ENCODE measurements around the gene OLFML2B. TPM values are rescaled to one million over a fixed set of nuclear protein-coding genes. Genes with fewer than 3 reads are reported as not detected.

Gene OLFML2B
- 1 to 10 TPM; 1.6 to 4.9 TPM for total RNA-seq

DNA sequence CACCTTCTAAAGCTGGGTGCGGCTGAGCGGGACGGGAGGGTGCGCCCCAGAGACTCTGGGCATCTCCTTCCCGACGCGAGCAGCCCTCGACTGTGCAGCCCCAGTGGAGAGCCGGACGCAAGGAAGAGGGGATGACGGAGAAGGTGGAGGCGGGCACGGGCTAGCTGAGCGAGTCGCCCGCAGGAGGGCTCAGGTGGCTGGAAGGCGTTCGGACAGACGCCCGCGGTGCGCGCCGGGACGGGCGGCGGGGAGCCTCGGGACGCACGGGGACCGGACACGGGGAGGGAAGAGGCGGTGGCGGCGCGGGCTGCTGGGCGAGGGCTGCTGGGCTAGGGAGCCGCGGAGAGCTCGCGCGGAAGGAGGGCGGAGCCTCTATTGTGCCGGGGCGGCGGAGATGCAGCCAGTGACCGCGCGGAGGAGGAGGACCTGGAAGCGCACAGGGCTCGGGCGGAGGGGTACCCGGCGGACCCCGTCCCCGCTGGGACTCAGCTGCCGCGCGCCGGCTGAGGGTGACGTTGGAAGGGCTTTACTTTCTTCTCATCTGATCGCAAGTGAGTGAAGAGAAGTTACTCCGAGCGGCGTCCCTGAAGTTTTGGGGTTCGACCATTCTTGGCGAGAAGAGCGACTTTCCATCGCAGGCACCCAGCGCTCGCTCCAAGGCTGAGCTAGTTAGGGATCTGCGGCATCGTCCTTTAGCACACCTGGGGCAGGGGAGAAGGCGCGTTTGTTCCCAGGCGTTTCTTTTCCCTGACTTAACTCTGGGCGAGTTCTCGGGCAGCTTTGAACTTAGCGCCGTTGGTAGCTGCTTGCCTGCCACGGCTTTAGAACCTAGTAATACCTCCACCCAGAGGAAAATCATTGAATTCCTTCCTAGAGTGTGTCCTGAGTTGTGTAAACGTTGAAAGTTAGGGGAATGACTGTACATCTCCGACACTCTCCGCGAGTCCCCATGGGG lies at the start of gene OLFML2B:
Gene OLFML2B, minus strand, starts transcription at position 323 of the 955 bp plus-strand sequence. CDS start 439 bp downstream, outside the sequence.
- TF ChIP-seq, protein P1, sequence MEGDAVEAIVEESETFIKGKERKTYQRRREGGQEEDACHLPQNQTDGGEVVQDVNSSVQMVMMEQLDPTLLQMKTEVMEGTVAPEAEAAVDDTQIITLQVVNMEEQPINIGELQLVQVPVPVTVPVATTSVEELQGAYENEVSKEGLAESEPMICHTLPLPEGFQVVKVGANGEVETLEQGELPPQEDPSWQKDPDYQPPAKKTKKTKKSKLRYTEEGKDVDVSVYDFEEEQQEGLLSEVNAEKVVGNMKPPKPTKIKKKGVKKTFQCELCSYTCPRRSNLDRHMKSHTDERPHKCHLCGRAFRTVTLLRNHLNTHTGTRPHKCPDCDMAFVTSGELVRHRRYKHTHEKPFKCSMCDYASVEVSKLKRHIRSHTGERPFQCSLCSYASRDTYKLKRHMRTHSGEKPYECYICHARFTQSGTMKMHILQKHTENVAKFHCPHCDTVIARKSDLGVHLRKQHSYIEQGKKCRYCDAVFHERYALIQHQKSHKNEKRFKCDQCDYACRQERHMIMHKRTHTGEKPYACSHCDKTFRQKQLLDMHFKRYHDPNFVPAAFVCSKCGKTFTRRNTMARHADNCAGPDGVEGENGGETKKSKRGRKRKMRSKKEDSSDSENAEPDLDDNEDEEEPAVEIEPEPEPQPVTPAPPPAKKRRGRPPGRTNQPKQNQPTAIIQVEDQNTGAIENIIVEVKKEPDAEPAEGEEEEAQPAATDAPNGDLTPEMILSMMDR (IDR thresholded peaks at IDR 0.05) = peak in 2 of 7 experiments; percentile 5 to 23
- TF ChIP-seq POLR2A (IDR thresholded peaks at IDR 0.05) = peak in 1 of 3 donors; percentile 38
- Histone ChIP-seq H3K4me3 (peak within 1 kb of the TSS in 1 of 2 donors; percentile 37), H3K36me3 (replicated peaks in 1 of 2; ENCODE audit: insufficient read depth in 1 of 2, low read depth in 2 of 2) (no peaks in the 10 kb centered on the region), H3K27me3 (no peaks in the 10 kb centered on the region), H3K4me1 (peaks cover 22% of the 10 kb centered on the region), H3K27ac (no peak within 1 kb of the TSS), H3K9me3 (no peaks in the 10 kb centered on the region)
- intact Hi-C loops (cut with DNase I) = no loop called here
- ATAC-seq (peak; percentile 70), DNase-seq (peak; percentile 45 to 63 (median 52))
- 0 to 1% methylated on average over 24 to 76 of the region's 85 CpGs for WGBS, 2 donors

DNA sequence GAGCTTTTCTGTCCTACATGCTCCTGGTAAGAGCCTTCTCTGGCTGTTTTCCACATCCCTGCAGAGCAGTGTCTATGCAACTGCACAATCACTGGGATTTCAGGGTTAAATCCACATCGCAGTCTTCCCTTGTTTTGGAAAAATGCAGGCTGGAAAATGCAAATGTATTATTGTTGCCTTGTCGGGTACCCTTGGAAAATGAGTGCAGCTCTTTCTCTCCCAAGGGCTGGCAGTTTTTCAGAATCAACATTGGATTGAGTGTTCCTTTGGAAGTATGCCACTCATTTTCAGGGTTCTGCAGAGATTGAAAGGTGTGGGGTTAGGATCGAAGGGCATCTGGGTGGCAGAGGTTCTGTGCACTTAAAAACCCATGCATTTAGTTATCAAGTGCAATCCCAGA lies 49.1 kb upstream of the OLFML2B start:
- WGBS, 2 donors = 12 to 23% methylated on average over 3 of the region's 3 CpGs

DNA sequence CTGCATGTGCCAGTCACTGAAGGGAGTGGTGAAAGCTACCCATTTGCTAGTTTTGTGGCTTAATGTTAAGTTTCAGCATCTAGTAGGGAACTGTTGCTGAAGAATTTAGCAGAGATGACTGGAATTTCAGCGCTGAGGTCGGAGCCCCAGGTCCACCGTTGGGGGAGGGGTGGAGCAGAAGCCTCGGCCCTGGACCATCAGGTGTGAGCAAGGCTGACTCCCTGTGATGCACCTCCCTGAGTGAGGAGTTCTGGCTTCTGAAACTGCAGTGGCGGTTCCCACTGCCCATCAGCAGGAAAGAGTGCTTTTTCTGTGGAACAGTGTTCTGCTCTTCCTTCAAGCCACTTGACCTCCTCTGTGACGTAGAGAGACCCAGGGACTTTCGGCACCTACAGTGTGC lies 47.2 kb upstream of the OLFML2B start:
- Histone ChIP-seq H3K9me3 (no peaks in the 10 kb centered on the region), H3K27me3 (no peaks in the 10 kb centered on the region), H3K4me3 (no peak overlapping the region), H3K36me3 (replicated peaks in 1 of 2; ENCODE audit: insufficient read depth in 1 of 2, low read depth in 2 of 2) (no peaks in the 10 kb centered on the region), H3K4me1 (peaks cover 24% of the 10 kb centered on the region), H3K27ac (peak overlapping the region in 1 of 4 donors; percentile 92)
- DNase-seq = peak in 2 of 4 donors; percentile 18 to 26
- TF ChIP-seq POLR2A (IDR thresholded peaks at IDR 0.05) = no peak
- TF ChIP-seq, protein P1 (IDR thresholded peaks at IDR 0.05) = no peak
- intact Hi-C loops (cut with DNase I) = no loop called here
- no peak for ATAC-seq
- 36 to 42% methylated on average over 6 to 7 of the region's 7 CpGs for WGBS, 2 donors

More for the DNA sequence above, 49.1 kb upstream of the OLFML2B start:
- no peaks in the 10 kb centered on the region for H3K27me3 ChIP-seq
- no peak overlapping the region for H3K4me3 ChIP-seq
- intact Hi-C loops (cut with DNase I) = no loop called here
- DNase-seq = no peak
- H3K4me1 ChIP-seq = peaks cover 24% of the 10 kb centered on the region
- no peaks in the 10 kb centered on the region for H3K9me3 ChIP-seq
- no peak overlapping the region for H3K27ac ChIP-seq
- TF ChIP-seq POLR2A (IDR thresholded peaks at IDR 0.05) = no peak
- TF ChIP-seq, protein P1 (IDR thresholded peaks at IDR 0.05) = no peak
- no peak for ATAC-seq
- H3K36me3 ChIP-seq (replicated peaks in 1 of 2; ENCODE audit: insufficient read depth in 1 of 2, low read depth in 2 of 2) = no peaks in the 10 kb centered on the region

DNA sequence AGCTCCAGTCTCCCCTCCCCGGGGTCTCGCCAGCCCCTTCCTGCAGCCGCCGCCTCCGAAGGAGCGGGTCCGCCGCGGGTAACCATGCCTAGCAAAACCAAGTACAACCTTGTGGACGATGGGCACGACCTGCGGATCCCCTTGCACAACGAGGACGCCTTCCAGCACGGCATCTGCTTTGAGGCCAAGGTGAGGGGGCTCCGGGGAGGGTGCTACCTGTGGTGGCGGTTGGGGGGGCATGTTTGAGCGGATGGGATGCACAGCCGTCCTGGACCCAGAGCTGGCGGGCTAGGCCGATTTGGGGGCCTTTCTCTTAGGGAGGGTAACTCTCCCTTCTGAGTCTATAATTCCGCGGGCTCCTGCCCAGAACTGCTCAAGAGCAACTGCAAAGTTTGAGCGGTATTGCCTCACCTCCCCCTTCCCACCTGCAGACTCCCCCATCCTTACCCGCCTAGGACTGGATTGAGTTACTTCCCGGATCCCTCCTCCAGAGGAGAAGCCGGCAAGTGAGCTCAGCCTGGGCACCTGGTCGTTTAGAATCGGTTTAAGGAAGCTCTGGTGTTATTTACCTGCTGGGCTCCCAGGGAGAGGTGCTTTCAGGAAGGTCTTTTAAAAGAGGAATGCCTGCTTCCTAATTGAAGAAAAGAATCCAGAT lies 46.6 kb upstream of the OLFML2B start:
- Histone ChIP-seq H3K9me3 (no peaks in the 10 kb centered on the region), H3K4me1 (peaks cover 24% of the 10 kb centered on the region), H3K27me3 (no peaks in the 10 kb centered on the region), H3K4me3 (peak overlapping the region; percentile 15 to 33), H3K27ac (peak overlapping the region; percentile 65 to 92 (median 78)), H3K36me3 (replicated peaks in 1 of 2; ENCODE audit: insufficient read depth in 1 of 2, low read depth in 2 of 2) (no peaks in the 10 kb centered on the region)
- intact Hi-C loops (cut with DNase I) = no loop called here
- ATAC-seq (peak; percentile 53), DNase-seq (peak; percentile 38 to 65 (median 57))
- 0 to 1% methylated on average over 15 to 29 of the region's 29 CpGs for WGBS, 2 donors
- TF ChIP-seq, protein P1 (IDR thresholded peaks at IDR 0.05) = no peak
- peak in 2 of 3 donors; percentile 48 to 54 for TF ChIP-seq POLR2A (IDR thresholded peaks at IDR 0.05)
